Measurements from ENCODE around the gene ZNF385B. TPM values are rescaled to one million over a fixed set of nuclear protein-coding genes. Genes with fewer than 3 reads are reported as not detected.
A peak's percentile ranks its signal among the peaks of the same experiment; 100 is the strongest.

ZNF385B gene
- total RNA-seq, 1 donor from 2014 or later = not detected

- no peak overlapping the region for H3K4me3 ChIP-seq (ENCODE audit: low read depth, low read length)
- DNase-seq (ENCODE audit: low read depth) = no peak
- no peaks in the 10 kb centered on the region for H3K27me3 ChIP-seq (ENCODE audit: control insufficient read depth, insufficient read depth, low read length)
- TF ChIP-seq, protein P1, sequence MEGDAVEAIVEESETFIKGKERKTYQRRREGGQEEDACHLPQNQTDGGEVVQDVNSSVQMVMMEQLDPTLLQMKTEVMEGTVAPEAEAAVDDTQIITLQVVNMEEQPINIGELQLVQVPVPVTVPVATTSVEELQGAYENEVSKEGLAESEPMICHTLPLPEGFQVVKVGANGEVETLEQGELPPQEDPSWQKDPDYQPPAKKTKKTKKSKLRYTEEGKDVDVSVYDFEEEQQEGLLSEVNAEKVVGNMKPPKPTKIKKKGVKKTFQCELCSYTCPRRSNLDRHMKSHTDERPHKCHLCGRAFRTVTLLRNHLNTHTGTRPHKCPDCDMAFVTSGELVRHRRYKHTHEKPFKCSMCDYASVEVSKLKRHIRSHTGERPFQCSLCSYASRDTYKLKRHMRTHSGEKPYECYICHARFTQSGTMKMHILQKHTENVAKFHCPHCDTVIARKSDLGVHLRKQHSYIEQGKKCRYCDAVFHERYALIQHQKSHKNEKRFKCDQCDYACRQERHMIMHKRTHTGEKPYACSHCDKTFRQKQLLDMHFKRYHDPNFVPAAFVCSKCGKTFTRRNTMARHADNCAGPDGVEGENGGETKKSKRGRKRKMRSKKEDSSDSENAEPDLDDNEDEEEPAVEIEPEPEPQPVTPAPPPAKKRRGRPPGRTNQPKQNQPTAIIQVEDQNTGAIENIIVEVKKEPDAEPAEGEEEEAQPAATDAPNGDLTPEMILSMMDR (IDR thresholded peaks at IDR 0.05; ENCODE audit: insufficient read depth, low read length, severe bottlenecking) = no peak
- no peak for FAIRE-seq
- H3K36me3 ChIP-seq (ENCODE audit: control insufficient read depth, insufficient read depth, low read length) = no peaks in the 10 kb centered on the region
Observed at GRCh38 chr2:179677077-179677688, 184.2 kb downstream of the ZNF385B start.

- FAIRE-seq (no peak), DNase-seq (ENCODE audit: low read depth) (peak; percentile 20)
- no peak overlapping the region for H3K4me3 ChIP-seq (ENCODE audit: low read depth, low read length)
- no peaks in the 10 kb centered on the region for H3K36me3 ChIP-seq (ENCODE audit: control insufficient read depth, insufficient read depth, low read length)
- TF ChIP-seq, protein P1 (IDR thresholded peaks at IDR 0.05; ENCODE audit: insufficient read depth, low read length, severe bottlenecking) = no peak
- H3K27me3 ChIP-seq (ENCODE audit: control insufficient read depth, insufficient read depth, low read length) = no peaks in the 10 kb centered on the region
Observed at GRCh38 chr2:179675435-179675834, 186.0 kb downstream of the ZNF385B start.

DNA sequence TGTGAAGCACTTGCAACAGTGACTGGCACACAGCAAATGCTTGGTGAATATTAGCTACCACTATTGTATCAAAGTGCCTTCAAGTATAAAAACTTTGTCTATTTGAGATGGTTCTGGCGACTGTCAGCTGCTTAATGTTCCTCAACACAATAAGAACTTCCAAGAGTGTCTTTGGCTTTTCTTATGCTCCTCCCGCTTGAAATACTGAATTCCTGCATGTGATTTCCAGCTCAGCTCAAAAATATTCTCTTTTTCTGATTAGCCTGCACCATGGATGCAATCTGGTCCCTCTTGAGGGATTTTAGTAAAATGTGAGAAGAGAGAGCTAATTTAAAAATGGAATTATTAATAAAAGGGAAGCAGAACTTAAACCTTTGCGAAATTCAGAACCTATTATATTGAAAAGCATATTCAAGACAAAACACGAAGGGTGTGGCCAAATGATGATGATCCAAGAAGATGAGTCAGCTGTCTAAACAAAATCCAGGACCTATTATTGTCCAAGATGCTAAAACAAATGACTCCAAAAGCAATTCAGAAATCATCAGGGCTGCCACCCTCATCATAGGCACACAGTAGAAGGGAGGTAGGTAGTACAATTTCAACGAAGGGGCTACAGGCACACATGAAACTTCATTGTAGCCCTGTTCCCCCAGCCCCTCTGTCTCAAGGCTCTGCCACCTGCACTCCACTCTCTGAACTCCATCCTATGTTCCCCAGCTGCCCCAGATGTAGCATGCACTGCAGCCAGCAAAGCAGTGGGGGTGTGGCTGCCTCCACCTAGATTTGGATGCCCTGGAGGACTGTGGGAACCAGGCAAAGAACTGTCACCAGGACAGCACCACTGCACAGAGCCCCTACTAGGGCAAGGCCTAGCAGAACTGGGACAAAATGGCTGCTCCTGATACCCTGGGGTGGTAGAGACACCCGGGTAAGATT lies 190.1 kb downstream of the ZNF385B start:
- DNase-seq (ENCODE audit: low read depth) = no peak
- no peaks in the 10 kb centered on the region for H3K36me3 ChIP-seq (ENCODE audit: control insufficient read depth, insufficient read depth, low read length)
- H3K27me3 ChIP-seq (ENCODE audit: control insufficient read depth, insufficient read depth, low read length) = no peaks in the 10 kb centered on the region
- TF ChIP-seq, protein P1 (IDR thresholded peaks at IDR 0.05; ENCODE audit: insufficient read depth, low read length, severe bottlenecking) = no peak
- FAIRE-seq = no peak
- H3K4me3 ChIP-seq (ENCODE audit: low read depth, low read length) = no peak overlapping the region

GRCh38 chr2:179669196-179669595 lies 192.2 kb downstream of the ZNF385B start:
- no peak for DNase-seq (ENCODE audit: low read depth)
- no peak overlapping the region for H3K4me3 ChIP-seq (ENCODE audit: low read depth, low read length)
- H3K36me3 ChIP-seq (ENCODE audit: control insufficient read depth, insufficient read depth, low read length) = no peaks in the 10 kb centered on the region
- H3K27me3 ChIP-seq (ENCODE audit: control insufficient read depth, insufficient read depth, low read length) = no peaks in the 10 kb centered on the region
- FAIRE-seq = no peak
- TF ChIP-seq, protein P1 (IDR thresholded peaks at IDR 0.05; ENCODE audit: insufficient read depth, low read length, severe bottlenecking) = no peak

DNA sequence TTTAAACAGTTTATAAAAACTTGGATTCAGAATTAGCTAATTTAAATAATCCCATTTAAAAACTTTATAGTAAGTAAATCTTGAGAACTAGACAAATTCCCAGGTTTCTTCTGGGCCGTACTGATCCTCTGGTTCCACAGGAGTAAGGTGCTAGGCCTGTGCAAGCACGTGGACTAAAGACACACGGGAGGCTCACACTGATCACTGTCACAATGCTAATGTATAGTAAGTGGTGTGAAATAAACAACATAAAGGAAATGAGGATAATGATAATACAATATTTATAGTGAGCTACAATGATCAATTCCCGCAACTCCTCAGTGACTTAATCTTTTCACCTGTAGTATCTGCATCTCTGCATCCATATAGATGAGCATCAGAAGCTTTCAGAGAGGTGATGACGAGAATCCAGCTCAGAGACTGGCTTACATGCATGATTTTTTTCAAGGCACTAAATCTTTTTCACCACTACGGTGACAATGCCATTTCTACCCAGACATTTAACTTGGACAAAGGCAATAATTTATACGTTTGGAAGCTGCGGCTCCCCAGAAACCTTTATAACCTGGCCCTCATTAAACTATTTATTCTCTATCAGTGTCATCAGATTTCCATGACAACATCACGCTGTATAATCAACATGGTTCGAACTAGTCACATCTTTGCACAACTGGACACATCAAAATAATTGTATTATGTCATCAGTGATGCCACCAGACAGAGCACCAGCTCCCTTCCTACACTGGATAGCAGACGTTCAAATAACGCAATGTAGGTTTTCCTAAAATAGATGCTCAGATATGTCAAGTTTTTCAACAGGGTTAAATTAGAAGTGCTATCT lies 196.2 kb downstream of the ZNF385B start:
- DNase-seq (ENCODE audit: low read depth) (no peak), FAIRE-seq (no peak)
- no peak overlapping the region for H3K4me3 ChIP-seq (ENCODE audit: low read depth, low read length)
- H3K36me3 ChIP-seq (ENCODE audit: control insufficient read depth, insufficient read depth, low read length) = no peaks in the 10 kb centered on the region
- TF ChIP-seq, protein P1 (IDR thresholded peaks at IDR 0.05; ENCODE audit: insufficient read depth, low read length, severe bottlenecking) = no peak
- H3K27me3 ChIP-seq (ENCODE audit: control insufficient read depth, insufficient read depth, low read length) = no peaks in the 10 kb centered on the region

Data from bronchial epithelial cell (primary cell).